ENCODE measurements around the gene MIF4GD.

DNA sequence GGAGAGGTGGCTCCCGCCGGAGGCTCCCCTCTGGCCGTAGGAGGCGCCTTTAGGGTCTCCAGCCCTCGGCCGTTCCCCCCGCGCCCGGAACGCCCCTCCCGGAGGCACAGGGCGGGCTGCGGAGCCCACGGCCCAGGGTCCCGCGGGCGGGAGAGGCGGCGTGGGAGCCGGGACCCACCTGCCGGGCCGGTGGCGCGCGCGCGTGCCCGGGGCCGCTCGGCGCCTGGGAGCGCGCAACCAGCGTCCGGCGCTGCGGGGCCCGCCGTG, at the start of gene MIF4GD:
- TF ChIP-seq, protein P1, sequence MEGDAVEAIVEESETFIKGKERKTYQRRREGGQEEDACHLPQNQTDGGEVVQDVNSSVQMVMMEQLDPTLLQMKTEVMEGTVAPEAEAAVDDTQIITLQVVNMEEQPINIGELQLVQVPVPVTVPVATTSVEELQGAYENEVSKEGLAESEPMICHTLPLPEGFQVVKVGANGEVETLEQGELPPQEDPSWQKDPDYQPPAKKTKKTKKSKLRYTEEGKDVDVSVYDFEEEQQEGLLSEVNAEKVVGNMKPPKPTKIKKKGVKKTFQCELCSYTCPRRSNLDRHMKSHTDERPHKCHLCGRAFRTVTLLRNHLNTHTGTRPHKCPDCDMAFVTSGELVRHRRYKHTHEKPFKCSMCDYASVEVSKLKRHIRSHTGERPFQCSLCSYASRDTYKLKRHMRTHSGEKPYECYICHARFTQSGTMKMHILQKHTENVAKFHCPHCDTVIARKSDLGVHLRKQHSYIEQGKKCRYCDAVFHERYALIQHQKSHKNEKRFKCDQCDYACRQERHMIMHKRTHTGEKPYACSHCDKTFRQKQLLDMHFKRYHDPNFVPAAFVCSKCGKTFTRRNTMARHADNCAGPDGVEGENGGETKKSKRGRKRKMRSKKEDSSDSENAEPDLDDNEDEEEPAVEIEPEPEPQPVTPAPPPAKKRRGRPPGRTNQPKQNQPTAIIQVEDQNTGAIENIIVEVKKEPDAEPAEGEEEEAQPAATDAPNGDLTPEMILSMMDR (IDR thresholded peaks at IDR 0.05) = no peak
- TF ChIP-seq POLR2AphosphoS5 (IDR thresholded peaks at IDR 0.05) (no peak), POLR2A (IDR thresholded peaks at IDR 0.05) (no peak)

All from breast epithelium (tissue), 3 donors.